Stomach (tissue), 4 donors: ENCODE results near the gene DENND2A.

Experiments
- CTCF ChIP-seq, 7 experiments: fragments of 450-650 bp in 4 of 7; fragments of 200-600 bp in 3 of 7; sonication (generic) in 3 of 7; IDR thresholded peaks; one replicate each; pipeline ENCODE4 v1.5.1; 2016 to 2019; ENCODE audit warnings: antibody characterized with exemption in 7 of 7, control low read depth in 2 of 7, mild to moderate bottlenecking in 1 of 7
- EP300 ChIP-seq: sonication (generic); formaldehyde crosslinking; IDR thresholded peaks from one replicate; pipeline ENCODE4 v1.6.1; 2017; ENCODE audit warnings: antibody characterized with exemption
- POLR2A ChIP-seq, 4 donors: fragments of 450-650 bp; IDR thresholded peaks; one replicate each; pipeline ENCODE4 v1.6.1; 2016; ENCODE audit warnings: antibody characterized with exemption in 4 of 4, control low read depth in 2 of 4, mild to moderate bottlenecking in 1 of 4, moderate library complexity in 1 of 4

DNA sequence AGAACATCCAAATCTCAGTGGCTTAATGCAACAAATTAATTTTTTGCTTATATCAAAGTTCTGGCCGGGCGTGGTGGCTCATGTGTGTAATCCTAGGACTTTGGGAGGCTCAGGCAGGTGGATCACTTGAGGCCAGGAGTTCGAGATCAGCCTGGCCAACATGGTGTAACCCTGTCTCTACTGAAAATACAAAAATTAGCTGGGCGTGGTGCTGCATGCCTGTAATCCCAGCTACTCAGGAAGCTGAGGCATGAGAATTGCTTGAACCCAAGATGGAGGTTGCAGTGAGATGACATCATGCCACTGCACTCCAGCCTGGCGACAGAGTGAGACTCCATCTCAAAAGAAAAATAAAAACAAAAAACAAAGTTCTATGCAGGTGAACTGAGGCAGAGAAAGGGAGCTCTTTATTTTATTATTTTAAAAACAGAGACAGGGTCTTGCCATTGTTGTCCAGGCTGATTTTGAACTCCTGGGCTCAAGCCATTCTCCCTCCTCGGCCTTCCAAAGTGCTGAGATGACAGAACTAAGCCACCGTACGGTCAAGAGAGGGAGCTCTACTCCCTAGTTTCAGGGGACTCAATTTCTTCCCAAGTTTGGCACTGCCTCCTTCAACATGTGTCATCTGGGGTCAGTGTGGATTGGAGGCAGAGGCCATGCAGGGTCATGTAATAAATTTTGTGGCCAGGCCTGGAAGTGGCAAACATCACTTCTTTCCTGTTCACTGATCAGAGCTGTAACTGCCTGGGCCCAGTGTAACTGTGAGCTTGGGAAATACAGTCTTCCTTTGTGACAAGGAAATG, 34.5 kb upstream of the DENND2A start:
- no peak for TF ChIP-seq POLR2A (IDR thresholded peaks at IDR 0.05)
- TF ChIP-seq CTCF (IDR thresholded peaks at IDR 0.05): no peak
- no peak for TF ChIP-seq EP300
